HG03025 (cell line): ENCODE results near the gene ANKRD18A.
"Not testable (repeated sequence)": the region's sequence is repeated elsewhere in the genome, so short reads cannot be mapped to it uniquely, and the experiment has no call there.

Experiments
- ATAC-seq: cut with Tn5 transposase; IDR thresholded peaks from one replicate; pipeline ENCODE4 v1.9.1; 2021; ENCODE audit warnings: mild to moderate bottlenecking, moderate library complexity; ENCODE audit not compliant: unreplicated experiment, low FRiP score

The ANKRD18A gene

DNA sequence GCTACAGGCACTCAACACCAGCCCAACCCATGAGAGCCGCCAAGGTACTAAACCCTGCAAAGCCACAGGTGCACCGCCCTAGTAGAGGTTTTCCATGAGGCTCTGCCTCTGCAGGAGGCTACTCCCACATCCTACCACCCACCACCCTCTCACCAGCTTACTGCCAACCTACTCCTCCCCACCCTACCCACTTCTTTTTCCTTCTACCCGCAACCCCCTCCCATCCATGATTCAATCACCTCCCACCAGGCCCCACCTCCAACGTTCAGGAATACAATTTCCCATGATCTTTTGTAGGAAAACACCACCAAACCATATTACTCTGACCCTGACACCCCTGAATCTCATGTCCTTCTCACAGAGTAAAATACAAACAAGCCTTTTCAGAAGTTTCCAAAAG lies 67.4 kb downstream of the ANKRD18A start:
- ATAC-seq: not testable (repeated sequence)

DNA sequence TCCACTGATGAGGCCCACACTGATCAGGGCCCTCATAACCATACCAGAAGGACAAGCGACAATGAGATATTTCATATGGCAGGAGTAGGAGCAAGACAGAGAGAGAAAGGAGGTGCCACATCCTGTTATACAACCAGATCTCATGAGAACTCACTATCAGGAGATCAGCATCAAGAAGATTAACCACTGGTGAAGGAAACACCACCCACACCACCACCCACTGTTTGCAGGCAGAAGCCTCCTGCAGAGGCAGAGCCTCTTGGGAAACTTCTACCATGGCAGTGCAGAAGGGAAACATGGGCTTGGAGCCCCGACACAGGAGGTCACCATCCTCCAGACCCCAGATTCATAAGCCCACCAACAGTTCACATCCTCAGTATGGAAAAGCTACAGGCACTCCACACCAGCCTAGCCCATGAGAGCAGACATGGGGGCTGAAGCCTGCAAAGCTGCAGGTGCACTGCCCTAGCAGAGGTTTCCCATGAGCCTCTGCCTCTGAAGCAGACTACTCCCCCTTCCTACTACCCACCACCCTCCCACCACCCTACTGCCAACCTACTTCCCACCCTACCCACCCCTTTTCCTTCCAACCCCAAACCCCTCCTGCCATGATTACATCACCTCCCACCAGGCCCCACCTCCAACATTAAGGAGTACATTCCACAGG lies 73.8 kb downstream of the ANKRD18A start:
- ATAC-seq: not testable (repeated sequence)

DNA sequence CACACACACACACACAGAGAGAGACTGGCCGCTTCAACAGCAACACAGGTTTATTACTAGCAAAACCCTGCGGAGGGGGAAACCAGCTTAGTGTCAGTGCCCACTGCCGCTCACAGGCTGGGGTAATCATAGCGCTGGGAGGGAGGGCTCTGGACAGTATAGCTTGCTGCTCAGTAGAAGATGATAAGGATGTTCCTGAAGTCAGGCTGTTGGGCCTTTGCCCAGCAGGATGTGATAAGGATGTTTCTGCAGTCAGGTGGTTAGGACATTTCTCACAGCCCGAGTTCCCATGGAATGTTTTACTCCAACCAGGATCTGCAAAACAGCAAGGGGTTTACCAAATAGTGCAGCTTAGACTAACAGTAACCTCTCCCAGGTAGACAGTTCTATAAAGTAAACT lies 79.9 kb downstream of the ANKRD18A start:
- not testable (repeated sequence) for ATAC-seq

DNA sequence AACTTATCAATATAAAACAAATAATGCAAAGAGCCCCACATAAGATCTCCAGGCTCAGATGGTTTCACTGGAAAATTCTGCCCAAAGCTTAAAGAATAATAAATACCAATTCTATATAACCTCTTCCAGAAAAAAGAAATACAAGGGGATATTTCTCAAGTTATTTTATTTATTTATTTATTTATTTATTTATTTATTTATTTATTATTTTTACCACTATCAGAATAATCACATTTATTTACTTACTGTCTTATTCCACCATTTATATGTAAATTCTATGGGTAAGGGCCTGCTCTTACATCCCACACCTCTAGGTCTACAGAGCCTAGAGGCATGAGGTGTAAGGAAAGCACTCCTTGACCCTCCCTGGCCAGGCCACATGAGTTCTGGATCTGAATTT lies 91.1 kb downstream of the ANKRD18A start:
- ATAC-seq: no peak

DNA sequence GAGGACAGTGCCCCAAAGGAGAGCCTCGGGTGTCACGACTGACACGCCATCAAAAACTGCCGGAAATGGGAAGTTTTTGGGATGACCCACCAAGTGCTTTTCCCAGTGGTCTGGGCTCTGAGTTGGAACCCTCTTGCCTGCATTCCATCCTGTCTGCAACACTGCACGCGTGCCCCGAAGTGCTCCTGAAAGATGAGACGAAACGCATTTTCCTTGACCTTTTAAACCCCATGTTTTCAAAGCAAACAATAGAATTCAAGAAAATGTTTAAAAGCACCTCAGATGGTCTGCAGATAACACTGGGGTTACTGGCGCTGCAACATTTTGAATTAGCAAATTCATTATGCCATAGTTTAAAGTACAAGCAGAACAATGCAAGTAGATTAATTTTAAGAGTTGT lies 92.9 kb downstream of the ANKRD18A start:
- ATAC-seq: no peak

DNA sequence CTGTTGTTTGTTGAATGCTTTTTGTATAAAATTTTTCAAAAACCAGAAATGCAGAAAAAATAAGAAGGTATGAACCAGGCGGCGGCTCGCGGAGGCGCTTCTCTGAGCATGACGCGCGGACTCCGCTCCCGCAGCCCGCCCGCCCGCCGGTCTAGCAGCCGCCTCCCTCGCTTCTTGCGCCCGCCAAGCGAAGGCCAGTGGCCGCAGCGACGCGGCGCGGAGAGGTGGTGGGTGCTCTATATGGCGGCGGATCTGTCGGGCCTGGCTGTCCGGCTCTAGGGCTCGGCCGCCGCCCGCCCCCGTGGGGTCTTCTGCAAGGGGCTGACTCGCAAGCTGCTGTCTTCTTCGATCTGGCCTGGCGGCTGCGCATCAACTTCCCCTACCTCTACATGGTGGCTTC lies 93.8 kb downstream of the ANKRD18A start:
- ATAC-seq: no peak

DNA sequence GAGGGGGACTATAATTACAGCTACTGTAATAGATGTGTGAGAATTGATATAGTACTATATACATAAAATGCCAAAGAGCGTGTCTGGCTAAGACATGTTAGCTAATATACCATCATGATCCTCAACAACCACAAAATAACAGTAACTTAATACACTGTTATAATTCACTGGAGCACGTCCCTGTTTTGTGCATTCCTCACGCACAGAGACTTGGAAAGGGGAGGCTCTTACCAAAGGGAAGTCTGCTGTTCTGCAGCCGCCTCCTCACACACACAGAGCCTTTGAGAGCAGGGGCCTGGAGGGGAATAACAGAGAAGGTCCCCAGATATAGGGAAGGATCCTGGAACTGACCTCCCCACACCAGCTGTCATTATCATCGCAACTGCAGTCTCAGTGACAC lies 97.3 kb downstream of the ANKRD18A start:
- no peak for ATAC-seq

DNA sequence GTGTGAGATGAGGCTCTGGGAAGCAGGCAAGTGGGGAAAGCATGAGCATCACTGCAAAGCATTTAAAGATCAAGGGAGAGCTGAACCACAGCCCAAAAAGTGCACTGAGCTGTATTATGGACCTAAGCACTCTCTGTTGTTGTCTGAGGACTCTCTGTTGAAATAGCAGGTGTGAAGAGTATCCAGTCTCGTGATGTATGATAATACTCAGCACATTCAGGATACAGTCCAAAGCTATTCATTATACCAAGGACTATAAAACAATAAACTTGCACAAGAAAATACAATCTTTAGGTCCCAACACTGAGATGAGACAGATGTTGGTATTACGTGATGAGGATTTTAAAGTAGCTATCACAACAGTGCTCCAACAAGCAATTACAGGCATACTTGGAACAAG lies 98.6 kb downstream of the ANKRD18A start:
- no peak for ATAC-seq
